K562 (cell line): Measurements from ENCODE around the gene UBE2R2. TPM values are rescaled to one million over a fixed set of nuclear protein-coding genes. Genes with fewer than 3 reads are reported as not detected.

ENCODE experiments used
- AFF1 ChIP-seq, 2 experiments: fragments of 450-650 bp; IDR thresholded peaks; 2 replicates each; pipeline ENCODE4 v1.6.1; 2018; ENCODE audit warnings: mild to moderate bottlenecking in 2 of 2, low read depth in 1 of 2; ENCODE audit not compliant: partially characterized antibody in 2 of 2
- BCOR ChIP-seq: fragments of 450-650 bp; IDR thresholded peaks from 2 replicates; pipeline ENCODE4 v1.6.1; 2016
- HDGF ChIP-seq: fragments of 450-650 bp; IDR thresholded peaks from 2 replicates; pipeline ENCODE4 v1.6.1; 2016
- PTTG1 ChIP-seq: fragments of 450-650 bp; IDR thresholded peaks from 2 replicates; pipeline ENCODE4 v1.6.1; 2016; ENCODE audit warnings: low read depth, mild to moderate bottlenecking, missing genetic modification characterization, missing compliant biosample characterization
- RBM25 ChIP-seq: fragments of 200-400 bp; formaldehyde crosslinking; IDR thresholded peaks from 2 replicates; pipeline ENCODE4 v1.6.1; 2018; ENCODE audit warnings: low read length, low read depth, moderate library complexity; ENCODE audit not compliant: severe bottlenecking
- TAL1 ChIP-seq: fragments of 450-650 bp; IDR thresholded peaks from 2 replicates; pipeline ENCODE4 v1.6.1; 2016; ENCODE audit warnings: mild to moderate bottlenecking
- ZFX ChIP-seq: sonication (generic); formaldehyde crosslinking; IDR thresholded peaks from 2 replicates; pipeline ENCODE4 v1.8.0; 2022; ENCODE audit warnings: mild to moderate bottlenecking, missing genetic modification reagents, moderate library complexity
- polyA plus RNA-seq, 8 experiments: library from polyadenylated mRNA; depleted of rRNA in 4 of 8; stranded (reverse) in 5 of 8; unstranded in 3 of 8; fragments of >200 nt; fragmentation: Nextera tagmentation in 2 of 8; fragmentation: Illumina TruSeq in 1 of 8; extraction: Ambion mirVana in 2 of 8; extraction: Trizol in 1 of 8; gene quantifications; 2 replicates each; pipeline versions ENCODE4 v1.2.1 to v1.2.3, GENCODE V29; 2011 to 2014; ENCODE audit warnings: inconsistent platforms in 1 of 8, missing spikeins in 1 of 8
- total RNA-seq, 7 experiments: library from RNA; depleted of rRNA in 6 of 7; stranded (reverse); fragments of >200 nt in 6 of 7; fragmentation: Illumina TruSeq in 2 of 7; extraction: Trizol in 2 of 7; gene quantifications; 2 replicates each; pipeline versions ENCODE4 v1.2.1 to v1.2.3, GENCODE V29; 2011 to 2021; ENCODE audit warnings: low replicate concordance in 1 of 7

UBE2R2 gene
- total and polyA plus RNA-seq, 9 of the 15 experiments (the other 6 are each of a cell fraction or from before 2014, with no cell fraction given): 7.8 to 26.2 (median 11.8) TPM

- TF ChIP-seq AFF1 (IDR thresholded peaks at IDR 0.05; ENCODE audit: low read depth in 1 of 2, partially characterized antibody in 2 of 2): no peak
- no peak for TF ChIP-seq HDGF
- no peak for TF ChIP-seq TAL1
- no peak for TF ChIP-seq PTTG1 (tag)
- no peak for TF ChIP-seq BCOR
- TF ChIP-seq RBM25: no peak
- TF ChIP-seq ZFX (CRISPR knock-in tag): no peak
Observed at GRCh38 chr9:33818847-33819500, 2.0 kb downstream of the UBE2R2 start (continued).
